GM21576 (cell line): Measurements from ENCODE around the gene CRYGC.
"Not testable (repeated sequence)": the region's sequence is repeated elsewhere in the genome, so short reads cannot be mapped to it uniquely, and the experiment has no call there.

Experiments
- ATAC-seq: cut with Tn5 transposase; IDR thresholded peaks from one replicate; pipeline ENCODE4 v1.9.1; 2021; ENCODE audit warnings: mild to moderate bottlenecking, moderate library complexity; ENCODE audit not compliant: unreplicated experiment

CRYGC gene

DNA sequence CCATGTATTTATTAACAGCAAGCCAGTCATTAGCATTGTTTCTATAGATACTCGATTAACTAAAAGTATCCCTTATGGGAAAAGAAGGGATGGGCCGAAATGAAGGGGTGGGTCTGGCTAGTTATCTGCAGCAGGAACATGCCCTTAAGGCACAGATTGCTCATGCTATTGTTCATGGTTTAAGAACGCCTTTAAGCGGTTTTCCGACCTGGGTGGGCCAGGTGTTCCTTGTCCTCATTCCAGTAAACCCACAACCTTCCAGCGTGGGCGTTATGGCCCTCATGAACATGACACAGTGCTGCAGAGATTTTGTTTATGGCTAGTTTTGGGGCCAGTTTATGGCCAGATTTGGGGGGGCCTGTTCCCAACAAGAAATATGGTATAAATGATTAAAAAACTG is 8.7 kb upstream of the CRYGC start:
- not testable (repeated sequence) for ATAC-seq

- no peak for ATAC-seq
These were observed 7.1 kb upstream of the CRYGC start for GRCh38 chr2:208136716-208137094.

DNA sequence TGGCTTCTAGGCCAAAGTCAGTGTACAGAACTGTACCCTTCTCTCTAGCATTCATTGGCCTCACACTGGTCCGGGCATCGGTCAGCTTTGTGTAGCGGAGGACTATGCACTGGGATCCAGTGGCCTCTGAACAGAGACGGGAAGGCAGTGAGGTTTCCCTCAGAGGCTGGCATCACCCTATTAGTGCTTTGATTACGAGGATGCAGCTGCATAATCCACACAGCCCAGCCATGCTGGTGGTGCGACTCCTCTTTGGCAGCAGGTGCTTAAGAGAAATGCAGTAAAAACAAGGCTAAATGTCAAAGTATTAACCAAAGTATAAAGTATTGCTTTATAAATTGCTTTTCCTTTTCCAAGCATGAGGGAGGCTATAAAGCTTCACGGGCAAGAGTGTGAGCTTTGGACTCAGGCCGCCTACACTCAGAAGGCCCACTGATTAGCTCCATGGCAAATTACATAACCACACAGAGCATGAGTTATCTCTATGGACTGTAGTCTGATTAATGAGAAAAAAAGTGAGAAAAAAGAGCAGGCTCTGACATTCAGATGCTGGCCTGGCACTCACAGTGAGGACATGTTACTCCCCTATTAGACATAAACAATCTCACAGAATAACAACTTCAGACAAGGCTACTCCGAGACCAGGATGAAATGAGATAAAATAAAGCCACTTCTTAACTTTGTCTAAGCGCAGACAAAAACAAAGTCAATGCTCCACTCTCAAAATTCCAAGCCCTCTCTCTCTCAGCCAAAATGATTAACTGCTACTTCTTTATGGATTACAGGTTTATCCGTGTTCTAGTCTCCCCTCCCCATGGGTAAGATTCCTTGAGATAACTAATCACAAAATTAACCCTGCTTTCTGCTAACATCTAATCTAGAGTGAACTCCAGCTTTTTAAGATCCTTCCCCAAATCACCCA is 6.4 kb upstream of the CRYGC start:
- no peak for ATAC-seq

DNA sequence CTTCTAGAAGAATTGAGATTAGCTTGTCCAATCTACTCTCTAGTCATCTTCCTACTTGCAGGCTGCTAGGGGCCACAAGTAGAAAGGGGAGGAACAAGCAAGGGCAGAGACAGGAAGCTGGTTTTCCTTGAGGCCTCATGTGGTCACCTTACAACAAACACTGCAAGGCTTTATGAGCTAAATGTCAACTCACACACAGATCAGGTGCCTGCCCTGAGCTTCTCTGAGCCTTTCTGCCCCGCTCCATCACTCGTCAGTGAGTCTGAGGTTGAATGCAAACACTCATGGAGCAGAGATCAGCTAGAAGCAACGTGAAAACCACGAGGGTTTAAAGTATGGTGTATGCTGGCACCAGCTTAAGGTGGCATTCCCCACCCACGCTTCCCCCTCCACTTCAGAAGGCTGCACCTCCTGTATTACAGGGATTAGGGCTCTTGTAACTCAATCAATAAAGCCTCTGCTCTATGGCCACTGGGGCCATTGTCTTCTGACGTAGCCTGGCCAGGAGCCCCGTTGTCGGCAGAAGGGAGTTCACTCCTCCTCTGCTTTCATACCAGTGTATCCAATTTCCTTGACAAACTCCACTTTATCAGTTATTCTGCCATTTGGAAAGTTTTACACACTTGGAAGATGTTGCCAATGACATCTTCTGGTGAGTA is 5.4 kb upstream of the CRYGC start:
- no peak for ATAC-seq

GRCh38 chr2:208130712-208131110 is 1.1 kb upstream of the CRYGC start:
- no peak for ATAC-seq

DNA sequence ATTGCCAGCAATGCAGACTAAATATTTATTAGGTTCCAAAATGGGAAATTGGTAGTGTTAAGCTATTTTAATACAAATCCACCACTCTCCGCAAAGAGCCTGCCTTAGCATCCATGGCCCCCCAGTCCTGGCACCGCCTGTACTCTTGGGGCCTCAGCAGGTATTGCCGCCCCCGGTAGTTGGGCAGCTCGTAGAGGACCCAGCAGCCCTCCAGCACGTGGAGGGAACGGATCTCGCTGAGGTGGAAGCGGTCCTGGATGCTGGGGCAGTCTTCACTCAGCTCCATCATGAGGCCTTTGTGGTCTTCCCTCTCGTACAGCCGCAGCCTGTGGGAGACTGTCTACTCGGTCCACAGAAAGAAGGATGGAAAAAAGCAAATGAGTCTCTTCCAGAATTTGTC is 1.5 kb downstream of the CRYGC start:
- ATAC-seq: no peak

DNA sequence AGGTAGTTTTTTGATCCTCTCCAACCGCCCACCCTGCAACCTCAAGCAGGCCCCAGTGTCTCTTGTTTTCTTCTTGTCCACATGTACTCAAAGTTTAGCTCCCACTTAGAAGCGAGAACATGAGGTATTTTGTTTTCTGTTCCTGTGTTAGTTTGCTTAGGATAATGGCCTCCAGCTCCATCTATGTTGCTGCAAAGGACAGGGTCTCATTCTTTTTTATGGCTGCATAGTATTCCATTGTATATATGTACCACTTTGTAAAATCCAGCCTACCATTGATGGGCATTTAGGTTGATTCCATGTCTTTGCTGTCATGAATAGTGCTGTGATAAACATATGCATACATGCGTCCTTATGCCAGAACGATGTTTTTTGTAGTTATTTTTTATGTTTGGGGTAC is 2.5 kb downstream of the CRYGC start:
- no peak for ATAC-seq

DNA sequence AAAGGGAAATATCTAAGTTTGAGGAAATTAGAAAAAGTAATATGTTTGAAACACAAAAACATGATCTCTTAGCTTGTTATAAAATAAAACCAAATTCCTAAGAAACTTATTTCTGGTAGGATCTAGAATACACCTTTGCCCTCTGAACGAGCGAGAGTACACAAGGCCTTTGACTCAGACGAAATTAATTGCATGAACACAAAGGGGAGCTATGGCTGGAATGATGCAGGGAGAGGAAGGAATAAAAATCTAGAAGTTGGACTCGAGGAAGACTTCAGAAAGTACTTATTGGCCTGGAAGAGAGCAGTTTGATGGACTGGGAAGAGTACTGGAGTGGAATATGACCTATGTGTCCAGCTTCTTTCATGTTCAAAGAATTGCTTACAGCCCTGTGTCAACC is 4.4 kb downstream of the CRYGC start:
- ATAC-seq: no peak

GRCh38 chr2:208124013-208124715 is 5.5 kb downstream of the CRYGC start, which contains the start of gene CRYGD:
Gene CRYGD (minus strand): TSS chr2:208124524. CDS start chr2:208124473, 51 bp downstream.
- not testable (repeated sequence) for ATAC-seq

GRCh38 chr2:208122248-208122647 is 7.4 kb downstream of the CRYGC start:
- ATAC-seq: no peak

DNA sequence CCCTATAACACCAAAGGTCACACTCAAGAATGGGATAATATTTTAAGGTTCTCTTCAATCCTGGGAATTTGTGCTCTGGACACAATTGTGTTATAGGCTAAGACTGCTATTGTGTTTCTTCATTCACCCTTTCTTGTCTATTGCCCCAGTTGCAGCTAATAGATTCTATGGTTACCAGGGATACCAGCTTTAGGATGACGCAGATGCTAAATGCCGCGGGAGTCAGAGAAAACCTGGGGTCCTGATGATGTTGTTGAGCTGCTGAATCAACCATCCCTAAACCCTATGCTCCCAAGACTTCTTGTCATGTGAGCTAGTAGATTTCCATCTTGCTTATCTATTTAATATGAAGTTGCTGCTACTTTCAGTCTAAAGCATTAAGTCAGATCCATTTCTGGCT is 10.7 kb downstream of the CRYGC start:
- ATAC-seq: no peak

GRCh38 chr2:208117390-208117789 is 12.2 kb downstream of the CRYGC start:
- not testable (repeated sequence) for ATAC-seq

DNA sequence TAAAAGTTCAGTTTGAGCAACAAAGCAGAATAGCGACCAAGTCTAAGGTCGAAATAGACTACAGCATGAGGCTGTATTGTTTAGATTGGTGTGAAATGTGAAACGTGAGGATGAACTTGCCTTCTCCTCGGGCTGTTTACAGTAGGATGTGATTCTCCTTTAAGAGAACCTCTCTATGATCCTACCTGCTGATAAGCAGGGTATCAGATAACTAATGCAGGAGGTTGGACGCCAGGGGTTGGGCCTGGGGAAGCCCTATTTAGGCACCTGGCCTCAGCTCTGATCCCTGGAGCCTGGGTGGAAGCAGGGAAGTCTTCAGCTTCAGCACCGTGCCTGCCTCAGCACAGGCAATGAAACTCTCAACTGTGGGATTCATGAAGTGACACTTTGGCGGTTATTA is 16.7 kb downstream of the CRYGC start:
- no peak for ATAC-seq

- ATAC-seq: not testable (repeated sequence)
These were observed 17.3 kb downstream of the CRYGC start for GRCh38 chr2:208112273-208112745.

GRCh38 chr2:208103616-208104015 is 26.0 kb downstream of the CRYGC start:
- no peak for ATAC-seq

DNA sequence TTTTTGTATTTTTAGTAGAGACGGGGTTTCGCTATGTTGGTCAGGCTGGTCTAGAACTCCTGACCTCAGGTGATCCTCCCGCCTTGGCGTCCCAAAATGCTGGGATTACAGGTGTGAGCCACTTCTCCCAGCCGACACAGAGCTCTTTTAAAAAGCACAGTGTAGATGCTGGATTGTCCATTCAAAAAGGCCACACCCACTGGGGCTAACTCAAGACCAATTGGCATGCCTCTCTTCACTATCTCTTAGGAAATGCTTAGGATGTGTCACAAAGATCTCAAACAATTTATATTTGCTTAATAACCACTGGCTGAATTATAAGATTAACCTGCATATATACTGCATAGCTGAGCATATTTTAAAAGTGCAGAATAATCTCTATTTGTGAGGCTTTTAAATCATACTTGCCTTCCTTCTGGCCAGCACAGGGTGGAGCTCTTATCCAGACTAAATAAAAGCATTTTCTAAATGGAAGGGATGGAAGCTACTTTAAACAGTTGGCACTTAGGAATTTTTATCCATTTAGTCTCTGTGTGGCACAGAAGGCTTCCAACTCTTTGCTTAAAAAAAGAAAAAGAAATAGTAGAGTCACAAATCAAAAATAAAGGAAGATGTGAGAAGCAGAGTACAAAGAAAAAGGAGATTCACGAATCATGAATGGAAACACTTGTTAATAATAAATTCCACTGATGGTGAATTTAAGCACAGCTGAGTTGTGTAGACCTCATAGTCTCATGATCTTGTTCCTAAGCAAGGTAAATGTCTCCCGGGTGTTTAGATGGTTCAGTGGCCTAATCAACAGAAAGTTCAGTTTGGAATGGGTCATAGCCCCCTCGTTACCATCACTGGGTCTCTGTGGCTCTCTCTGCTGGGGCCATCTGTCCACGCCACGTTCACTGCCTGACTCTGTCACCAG is 27.7 kb downstream of the CRYGC start:
- no peak for ATAC-seq

DNA sequence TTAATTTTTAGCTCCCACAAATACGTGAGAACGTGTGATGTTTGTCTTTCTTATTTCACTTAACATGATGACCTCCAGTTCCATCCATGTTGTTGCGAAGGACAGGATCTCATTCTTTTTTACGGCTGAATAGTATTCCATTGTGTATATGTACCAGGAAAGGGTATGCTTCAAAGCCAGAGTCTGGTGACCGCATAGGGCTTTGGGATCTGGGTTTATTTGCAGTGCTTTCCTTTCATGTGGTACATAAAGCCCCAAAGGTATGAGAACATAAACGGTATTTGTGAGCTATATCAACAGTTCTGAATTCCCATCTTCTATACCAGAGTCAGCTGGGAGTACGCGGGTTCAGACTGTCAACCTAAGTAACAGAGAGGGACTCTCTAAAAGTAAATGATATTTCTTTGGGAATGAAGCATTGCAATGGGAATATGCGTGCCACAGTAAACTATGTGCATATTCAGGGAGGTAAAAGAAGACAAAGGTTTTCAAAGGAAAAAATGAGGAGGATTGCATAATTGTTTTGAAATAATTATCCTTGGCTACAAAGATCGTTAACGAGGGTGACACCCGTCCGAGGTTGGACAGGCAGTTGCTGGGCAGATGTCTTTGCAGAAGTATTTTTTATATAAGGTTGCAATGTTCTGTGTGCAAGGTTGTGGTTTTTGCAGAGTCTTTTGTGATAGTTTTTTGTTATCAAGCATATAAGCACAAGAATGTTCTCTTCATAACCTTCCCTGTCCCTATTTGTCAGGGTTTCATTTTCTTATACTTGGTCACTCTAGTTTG is 29.8 kb downstream of the CRYGC start:
- no peak for ATAC-seq

GRCh38 chr2:208098701-208099100 is 30.9 kb downstream of the CRYGC start:
- not testable (repeated sequence) for ATAC-seq

DNA sequence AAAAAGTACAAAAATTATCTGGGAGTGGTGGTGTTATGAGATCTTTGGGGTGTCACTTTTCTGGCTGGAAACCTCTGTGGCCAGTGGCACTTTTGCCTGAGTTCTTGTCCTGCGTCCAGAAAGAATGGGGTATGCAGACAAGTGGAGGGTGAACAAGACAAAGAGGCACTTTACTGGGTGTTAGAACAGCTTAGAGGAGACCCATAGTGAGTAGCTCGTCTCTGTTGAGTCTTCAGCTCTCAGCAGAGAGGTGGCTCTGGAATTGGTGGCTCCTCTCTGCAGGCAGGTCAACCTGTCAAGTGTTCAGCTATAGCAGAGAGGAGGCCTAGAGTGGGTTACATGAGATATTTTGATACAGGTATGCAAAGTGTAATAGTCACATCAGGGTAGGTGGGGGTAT is 31.4 kb downstream of the CRYGC start:
- ATAC-seq: no peak

- no peak for ATAC-seq
These were observed 31.8 kb downstream of the CRYGC start for GRCh38 chr2:208097801-208098200.
